CD4-positive, CD25-positive, alpha-beta regulatory T cell (primary cell): ENCODE results near the gene SLC49A3. TPM values are rescaled to one million over a fixed set of nuclear protein-coding genes. Genes with fewer than 3 reads are reported as not detected.
A peak's percentile ranks its signal among the peaks of the same experiment; 100 is the strongest.

Experiments
- ATAC-seq, 2 donors: fragments of 150-1000 bp; cut with Tn5 transposase; one replicate each; pipeline ENCODE4 v1.10.0; 2021; ENCODE audit warnings: low read depth in 2 of 2, moderate number of reproducible peaks in 2 of 2, moderate library complexity in 1 of 2
- DNase-seq, 3 donors: peaks; one replicate each; pipeline versions ENCODE4 v3.0.0 to v3.0.0-alpha.2; 2012 to 2022; ENCODE audit warnings: mixed read lengths in 1 of 3
- H3K27ac ChIP-seq: one replicate; pipeline ENCODE4 v1.7.0; 2013; ENCODE audit warnings: mild to moderate bottlenecking, low read length; ENCODE audit not compliant: insufficient read depth, poor library complexity, severe bottlenecking
- H3K27me3 ChIP-seq: one replicate; pipeline ENCODE4 v1.7.0; 2013; ENCODE audit warnings: low read length; ENCODE audit not compliant: control insufficient read depth, insufficient read depth
- H3K36me3 ChIP-seq: one replicate; pipeline ENCODE4 v1.7.0; 2013; ENCODE audit warnings: mild to moderate bottlenecking, low read length, moderate library complexity; ENCODE audit not compliant: control insufficient read depth, insufficient read depth
- H3K4me1 ChIP-seq: 2 replicates; pipeline ENCODE4 v1.7.0; 2013; ENCODE audit warnings: mild to moderate bottlenecking, low read length; ENCODE audit not compliant: insufficient read depth, control insufficient read depth, poor library complexity, severe bottlenecking
- H3K4me3 ChIP-seq: one replicate; pipeline ENCODE4 v1.7.0; 2013; ENCODE audit warnings: low read depth, mild to moderate bottlenecking, low read length, moderate library complexity
- H3K9me3 ChIP-seq, 2 experiments: 1 replicate in 1 of 2; 2 replicates in 1 of 2; pipeline ENCODE4 v1.7.0; 2013; ENCODE audit warnings: low read length in 2 of 2, mild to moderate bottlenecking in 1 of 2, moderate library complexity in 1 of 2; ENCODE audit not compliant: control insufficient read depth in 2 of 2
- H3K27ac Mint-ChIP-seq, 3 donors: one replicate each; pipeline ENCODE4 v1.8.0; 2020 to 2022; ENCODE audit warnings: mild to moderate bottlenecking in 3 of 3, mixed read lengths in 3 of 3, moderate library complexity in 2 of 3
- H3K27me3 Mint-ChIP-seq: one replicate; pipeline ENCODE4 v1.8.0; 2022; ENCODE audit warnings: mild to moderate bottlenecking, mixed read lengths
- H3K36me3 Mint-ChIP-seq: one replicate; pipeline ENCODE4 v1.8.0; 2020; ENCODE audit warnings: mixed read lengths
- H3K4me1 Mint-ChIP-seq, 4 donors: one replicate each; pipeline ENCODE4 v1.8.0; 2020 to 2022; ENCODE audit warnings: mixed read lengths in 4 of 4, mild to moderate bottlenecking in 1 of 4
- H3K4me3 Mint-ChIP-seq, 4 donors: one replicate each; pipeline ENCODE4 v1.8.0; 2020 to 2022; ENCODE audit warnings: mild to moderate bottlenecking in 4 of 4, mixed read lengths in 4 of 4, moderate library complexity in 3 of 4
- H3K9me3 Mint-ChIP-seq, 7 donors: one replicate each; pipeline ENCODE4 v1.8.0; 2020 to 2022; ENCODE audit warnings: mixed read lengths in 7 of 7, mild to moderate bottlenecking in 3 of 7, moderate library complexity in 2 of 7
- polyA plus RNA-seq, 4 donors: library from polyadenylated mRNA; unstranded; fragments of 300-500 nt; fragmentation: Illumina TruSeq; gene quantifications; one replicate each; pipeline ENCODE4 v1.2.3, GENCODE V29; 2021
- total RNA-seq: library from RNA; stranded (reverse); gene quantifications from one replicate; pipeline ENCODE4 v1.2.3, GENCODE V29; 2022

SLC49A3 gene
- total and polyA plus RNA-seq, 5 donors from 2014 or later, result 0.32 to 2.6 (median 0.69) TPM

GRCh38 chr4:664713-665231, 24.2 kb downstream of the SLC49A3 start:
- H3K36me3 ChIP-seq, result no peaks in the 10 kb centered on the region
- Mint-ChIP-seq H3K4me3 (peak overlapping the region; percentile 82 to 88 (median 85)), H3K9me3 (peaks cover 0 to 1% (median 0%) of the 10 kb centered on the region in 7 donors), H3K27ac (peak overlapping the region; percentile 85 to 92 (median 87)), H3K27me3 (no peaks in the 10 kb centered on the region), H3K4me1 (peaks cover 0 to 19% (median 5%) of the 10 kb centered on the region in 4 donors), H3K36me3 (peaks cover 15% of the 10 kb centered on the region)
- H3K27ac ChIP-seq, result no peak overlapping the region
- H3K4me1 ChIP-seq, result peaks cover 8% of the 10 kb centered on the region
- H3K9me3 ChIP-seq, result no peaks in the 10 kb centered on the region
- ATAC-seq (no peak), DNase-seq (no peak)
- H3K4me3 ChIP-seq, result no peak overlapping the region
- H3K27me3 ChIP-seq, result no peaks in the 10 kb centered on the region

DNA sequence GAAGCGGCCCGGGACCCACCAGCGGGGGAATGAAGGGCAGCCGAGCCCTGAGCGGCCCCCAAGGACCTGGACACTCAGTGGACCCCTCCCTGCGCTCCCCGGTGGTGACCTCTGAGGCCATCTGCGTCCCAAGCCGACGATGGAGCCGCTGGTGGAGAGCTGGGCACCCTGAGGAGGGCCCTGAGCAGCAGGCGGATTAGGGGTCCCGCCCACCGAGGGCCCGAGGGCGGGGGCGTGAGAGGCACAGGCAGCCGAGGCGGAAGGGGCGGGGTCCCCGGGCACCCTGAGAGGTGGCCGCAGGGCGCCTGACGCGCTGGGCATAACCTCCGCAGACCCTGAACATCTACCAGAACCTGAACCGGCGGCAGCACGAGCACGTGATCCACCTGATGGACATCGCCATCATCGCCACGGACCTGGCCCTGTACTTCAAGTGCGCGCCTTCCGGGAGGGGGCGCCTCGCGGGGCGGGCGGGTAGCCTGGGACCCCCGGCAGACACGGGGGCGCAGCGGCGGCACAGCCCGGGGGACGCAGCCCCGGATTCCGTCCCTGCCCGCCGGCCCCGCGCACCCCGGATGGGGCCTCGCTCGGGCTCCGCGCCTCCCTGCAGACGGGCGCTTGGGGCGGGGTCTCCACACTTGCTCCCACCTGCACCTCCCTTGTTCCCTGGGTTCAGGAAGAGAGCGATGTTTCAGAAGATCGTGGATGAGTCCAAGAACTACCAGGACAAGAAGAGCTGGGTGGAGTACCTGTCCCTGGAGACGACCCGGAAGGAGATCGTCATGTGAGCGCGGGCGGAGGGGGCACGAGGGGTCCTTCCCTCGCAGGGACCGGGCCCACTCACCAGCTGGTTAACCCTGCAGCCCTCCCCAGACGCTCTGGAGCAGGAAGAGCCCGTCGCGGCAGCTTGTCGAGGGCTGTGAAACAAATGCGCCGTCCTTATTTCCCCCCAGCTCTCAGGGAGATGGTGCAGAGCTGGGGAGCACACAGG, 25.2 kb downstream of the SLC49A3 start:
- Mint-ChIP-seq H3K9me3 (peaks cover 0 to 1% (median 0%) of the 10 kb centered on the region in 7 donors), H3K36me3 (peaks cover 17% of the 10 kb centered on the region), H3K27me3 (no peaks in the 10 kb centered on the region), H3K4me3 (peak overlapping the region; percentile 82 to 88 (median 85)), H3K27ac (peak overlapping the region; percentile 85 to 92 (median 87)), H3K4me1 (peaks cover 0 to 19% (median 5%) of the 10 kb centered on the region in 4 donors)
- H3K27me3 ChIP-seq, result no peaks in the 10 kb centered on the region
- H3K4me1 ChIP-seq, result peaks cover 8% of the 10 kb centered on the region
- H3K27ac ChIP-seq, result peak overlapping the region; percentile 73
- peak overlapping the region; percentile 82 for H3K4me3 ChIP-seq
- H3K9me3 ChIP-seq, result no peaks in the 10 kb centered on the region
- no peaks in the 10 kb centered on the region for H3K36me3 ChIP-seq
- ATAC-seq (peak; percentile 77 to 85), DNase-seq (peak; percentile 67 to 84 (median 75))

GRCh38 chr4:663046-663437, 25.9 kb downstream of the SLC49A3 start:
- Histone ChIP-seq H3K27ac (peak overlapping the region; percentile 73), H3K4me3 (no peak overlapping the region), H3K36me3 (no peaks in the 10 kb centered on the region), H3K27me3 (no peaks in the 10 kb centered on the region), H3K9me3 (no peaks in the 10 kb centered on the region), H3K4me1 (peaks cover 8% of the 10 kb centered on the region)
- Mint-ChIP-seq H3K9me3 (peaks cover 0 to 1% (median 0%) of the 10 kb centered on the region in 7 donors), H3K27ac (peak overlapping the region in 2 of 3 donors; percentile 58 to 86), H3K4me3 (peak overlapping the region; percentile 81 to 88 (median 82)), H3K4me1 (peaks cover 0 to 19% (median 5%) of the 10 kb centered on the region in 4 donors), H3K36me3 (peaks cover 17% of the 10 kb centered on the region), H3K27me3 (no peaks in the 10 kb centered on the region)
- ATAC-seq, result no peak
- no peak for DNase-seq

DNA sequence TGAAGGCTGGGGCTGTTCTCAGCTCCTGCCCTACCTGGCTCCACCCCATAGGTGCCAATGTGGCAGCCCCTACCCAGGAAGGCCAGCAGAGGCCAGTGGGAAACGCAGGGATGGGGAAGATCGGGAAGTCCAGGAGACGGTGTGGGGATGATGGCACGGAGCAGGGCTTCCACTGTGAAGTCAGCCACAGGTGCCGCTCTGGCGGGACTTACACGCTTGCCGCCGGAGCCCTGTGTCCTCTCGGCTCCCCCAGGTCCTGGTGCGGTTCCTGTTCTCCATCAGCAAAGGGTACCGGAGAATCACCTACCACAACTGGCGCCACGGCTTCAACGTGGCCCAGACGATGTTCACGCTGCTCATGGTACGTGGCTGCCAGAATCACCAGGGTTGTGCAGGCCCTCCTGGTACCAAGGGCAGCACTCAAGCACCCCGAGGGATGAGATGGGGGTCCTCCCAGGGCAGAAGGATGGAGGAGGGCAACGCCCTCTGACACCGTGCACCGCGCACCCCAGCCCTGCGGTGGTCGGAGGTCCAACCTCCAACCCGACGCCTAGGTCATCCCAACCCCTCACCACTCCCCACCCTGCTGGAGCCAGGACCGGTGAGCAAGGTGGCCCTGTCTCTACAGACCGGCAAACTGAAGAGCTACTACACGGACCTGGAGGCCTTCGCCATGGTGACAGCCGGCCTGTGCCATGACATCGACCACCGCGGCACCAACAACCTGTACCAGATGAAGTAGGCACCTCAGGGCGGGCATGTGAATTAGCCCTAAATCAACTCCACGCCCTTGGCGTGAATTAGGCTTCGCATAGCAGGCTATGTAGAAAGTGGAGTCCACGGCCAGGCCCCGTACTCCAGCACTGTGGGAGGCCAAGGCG, 26.8 kb downstream of the SLC49A3 start:
- H3K4me3 ChIP-seq, result no peak overlapping the region
- peaks cover 8% of the 10 kb centered on the region for H3K4me1 ChIP-seq
- no peaks in the 10 kb centered on the region for H3K9me3 ChIP-seq
- peak overlapping the region; percentile 32 to 88 (median 82) for H3K4me3 Mint-ChIP-seq
- H3K36me3 ChIP-seq, result no peaks in the 10 kb centered on the region
- H3K27me3 Mint-ChIP-seq, result no peaks in the 10 kb centered on the region
- no peak overlapping the region for H3K27ac ChIP-seq
- H3K4me1 Mint-ChIP-seq, result peaks cover 0 to 16% (median 5%) of the 10 kb centered on the region in 4 donors
- H3K27me3 ChIP-seq, result no peaks in the 10 kb centered on the region
- peaks cover 17% of the 10 kb centered on the region for H3K36me3 Mint-ChIP-seq
- H3K27ac Mint-ChIP-seq, result no peak overlapping the region
- no peak for DNase-seq
- peaks cover 0 to 1% (median 0%) of the 10 kb centered on the region in 7 donors for H3K9me3 Mint-ChIP-seq
- no peak for ATAC-seq

DNA sequence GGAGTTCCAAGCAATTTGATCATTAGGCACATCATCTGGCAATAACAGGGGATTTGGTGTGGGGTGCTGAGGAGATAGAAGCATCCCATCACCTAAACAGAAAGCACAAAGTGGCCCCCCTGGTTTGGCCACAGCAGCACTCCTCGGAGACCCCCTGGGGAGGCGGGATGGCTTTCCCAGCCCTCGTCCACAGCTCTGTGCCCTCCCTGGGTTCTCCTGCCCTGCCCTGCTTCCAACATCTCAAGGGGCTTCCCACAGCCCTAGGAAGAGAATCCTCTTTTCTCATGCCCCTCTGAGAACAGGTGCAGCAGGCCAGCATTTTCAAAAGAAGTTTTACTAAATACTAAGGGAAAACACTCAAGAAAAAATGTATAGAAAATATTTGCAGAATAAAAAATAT, 27.7 kb downstream of the SLC49A3 start:
- H3K9me3 Mint-ChIP-seq, result peaks cover 0 to 1% (median 0%) of the 10 kb centered on the region in 7 donors
- Histone ChIP-seq H3K9me3 (no peaks in the 10 kb centered on the region), H3K4me3 (no peak overlapping the region), H3K36me3 (no peaks in the 10 kb centered on the region), H3K27ac (no peak overlapping the region), H3K27me3 (no peaks in the 10 kb centered on the region), H3K4me1 (peaks cover 8% of the 10 kb centered on the region)
- peaks cover 0 to 16% (median 5%) of the 10 kb centered on the region in 4 donors for H3K4me1 Mint-ChIP-seq
- ATAC-seq (no peak), DNase-seq (no peak)
- H3K27me3 Mint-ChIP-seq, result no peaks in the 10 kb centered on the region
- peak overlapping the region in 1 of 3 donors; percentile 72 for H3K27ac Mint-ChIP-seq
- H3K4me3 Mint-ChIP-seq, result peak overlapping the region in 3 of 4 donors; percentile 6 to 75 (median 32)
- peaks cover 17% of the 10 kb centered on the region for H3K36me3 Mint-ChIP-seq

DNA sequence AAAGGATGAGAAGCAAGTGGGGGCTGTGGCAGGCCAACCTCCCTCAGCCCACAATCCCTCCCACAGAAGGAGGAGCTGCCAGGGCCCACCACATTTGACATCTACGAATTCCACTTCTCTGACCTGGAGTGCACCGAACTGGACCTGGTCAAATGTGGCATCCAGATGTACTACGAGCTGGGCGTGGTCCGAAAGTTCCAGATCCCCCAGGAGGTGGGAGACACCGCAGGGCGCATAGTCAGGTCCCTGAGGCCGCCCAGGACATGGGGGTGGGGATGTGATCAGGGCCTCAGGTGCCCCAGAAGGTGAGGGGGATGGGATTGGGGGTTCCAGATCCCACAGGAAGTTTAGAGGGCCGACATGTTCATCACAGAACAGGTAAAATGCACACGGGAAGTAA, 28.6 kb downstream of the SLC49A3 start:
- DNase-seq (no peak), ATAC-seq (no peak)
- no peak overlapping the region for H3K27ac ChIP-seq
- peaks cover 17% of the 10 kb centered on the region for H3K36me3 Mint-ChIP-seq
- peak overlapping the region in 1 of 4 donors; percentile 85 for H3K4me3 Mint-ChIP-seq
- no peak overlapping the region for H3K4me3 ChIP-seq
- H3K27ac Mint-ChIP-seq, result no peak overlapping the region
- no peaks in the 10 kb centered on the region for H3K36me3 ChIP-seq
- H3K27me3 ChIP-seq, result no peaks in the 10 kb centered on the region
- no peaks in the 10 kb centered on the region for H3K9me3 ChIP-seq
- H3K4me1 Mint-ChIP-seq, result peaks cover 0 to 14% (median 5%) of the 10 kb centered on the region in 4 donors
- H3K4me1 ChIP-seq, result peaks cover 8% of the 10 kb centered on the region
- H3K9me3 Mint-ChIP-seq, result peaks cover 0 to 1% (median 0%) of the 10 kb centered on the region in 7 donors
- no peaks in the 10 kb centered on the region for H3K27me3 Mint-ChIP-seq

- Histone ChIP-seq H3K9me3 (no peaks in the 10 kb centered on the region), H3K36me3 (no peaks in the 10 kb centered on the region), H3K4me1 (peaks cover 8% of the 10 kb centered on the region), H3K27me3 (no peaks in the 10 kb centered on the region), H3K27ac (no peak overlapping the region), H3K4me3 (no peak overlapping the region)
- peaks cover 0 to 1% (median 0%) of the 10 kb centered on the region in 7 donors for H3K9me3 Mint-ChIP-seq
- H3K27me3 Mint-ChIP-seq, result no peaks in the 10 kb centered on the region
- peaks cover 17% of the 10 kb centered on the region for H3K36me3 Mint-ChIP-seq
- H3K4me3 Mint-ChIP-seq, result peak overlapping the region in 3 of 4 donors; percentile 52 to 85 (median 54)
- peaks cover 0 to 9% (median 5%) of the 10 kb centered on the region in 4 donors for H3K4me1 Mint-ChIP-seq
- DNase-seq (no peak), ATAC-seq (no peak)
- no peak overlapping the region for H3K27ac Mint-ChIP-seq
Observed at GRCh38 chr4:659851-660250, 29.1 kb downstream of the SLC49A3 start.
